22Rv1 (cell line): ENCODE data around the gene ALDH5A1.

Source experiments
- CTCF ChIP-seq: fragments of 450-650 bp; IDR thresholded peaks from 2 replicates; pipeline ENCODE4 v1.5.1; 2017; ENCODE audit warnings: mild to moderate bottlenecking
- ZFX ChIP-seq: fragments of 450-650 bp; IDR thresholded peaks from 2 replicates; pipeline ENCODE4 v1.6.1; 2017; ENCODE audit warnings: antibody characterized with exemption, borderline replicate concordance

GRCh38 chr6:24547243-24547642 lies 52.5 kb downstream of the ALDH5A1 start:
- TF ChIP-seq CTCF, result 0 out of 2 replicates have a peak, but pooled peaks have one; percentile 13
- no peak for TF ChIP-seq ZFX
